CD4-positive, alpha-beta memory T cell (primary cell): ENCODE results near the gene ACER2. TPM values are rescaled to one million over a fixed set of nuclear protein-coding genes. Genes with fewer than 3 reads are reported as not detected.
A peak's percentile ranks its signal among the peaks of the same experiment; 100 is the strongest.

Experiments used
- CTCF ChIA-PET: fragments of 350-600 bp; sonication (Branson Sonifier 250); formaldehyde crosslinking; loops from one replicate; lab custom pipeline; 2021; ENCODE audit warnings: inconsistent platforms; ENCODE audit not compliant: partially characterized antibody; lab: Charles Lee
- POLR2A ChIA-PET: fragments of 350-600 bp; sonication (Branson Sonifier 250); formaldehyde crosslinking; loops from one replicate; lab custom pipeline; 2021; ENCODE audit not compliant: partially characterized antibody; lab: Charles Lee
- DNase-seq, 5 donors: peaks; one replicate each; pipeline versions ENCODE4 v3.0.0 to v3.0.0-alpha.2; 2020 to 2022; ENCODE audit warnings: mixed read lengths in 1 of 5
- H3K27ac ChIP-seq: one replicate; pipeline ENCODE4 v1.7.0; 2013; ENCODE audit warnings: low read depth, low read length
- H3K27me3 ChIP-seq: 2 replicates; pipeline ENCODE4 v1.7.0; 2013; ENCODE audit warnings: mild to moderate bottlenecking, low read length, moderate library complexity; ENCODE audit not compliant: insufficient read depth
- H3K36me3 ChIP-seq: 2 replicates; pipeline ENCODE4 v1.7.0; 2013; ENCODE audit warnings: mild to moderate bottlenecking, low read length, moderate library complexity; ENCODE audit not compliant: insufficient read depth
- H3K4me1 ChIP-seq: 2 replicates; pipeline ENCODE4 v1.7.0; 2013; ENCODE audit warnings: mild to moderate bottlenecking, low read length, moderate library complexity; ENCODE audit not compliant: insufficient read depth
- H3K4me3 ChIP-seq, 2 donors: one replicate each; pipeline ENCODE4 v1.7.0; 2013; ENCODE audit warnings: low read length in 2 of 2, mild to moderate bottlenecking in 1 of 2
- H3K9me3 ChIP-seq, 2 donors: one replicate each; pipeline ENCODE4 v1.7.0; 2013; ENCODE audit warnings: low read length in 2 of 2, control low read depth in 1 of 2; ENCODE audit not compliant: control insufficient read depth in 1 of 2
- H3K27ac Mint-ChIP-seq, 7 donors: one replicate each; pipeline ENCODE4 v1.8.0; 2020 to 2021; ENCODE audit warnings: mixed read lengths in 7 of 7, mild to moderate bottlenecking in 6 of 7, inconsistent platforms in 3 of 7, moderate library complexity in 3 of 7
- H3K27me3 Mint-ChIP-seq, 2 donors: one replicate each; pipeline ENCODE4 v1.8.0; 2020 to 2021; ENCODE audit warnings: mixed read lengths in 2 of 2
- H3K36me3 Mint-ChIP-seq, 2 donors: one replicate each; pipeline ENCODE4 v1.8.0; 2020 to 2021; ENCODE audit warnings: mixed read lengths in 2 of 2, inconsistent platforms in 1 of 2, mild to moderate bottlenecking in 1 of 2
- H3K4me1 Mint-ChIP-seq, 4 donors: one replicate each; pipeline ENCODE4 v1.8.0; 2020 to 2021; ENCODE audit warnings: mixed read lengths in 4 of 4, mild to moderate bottlenecking in 1 of 4
- H3K4me3 Mint-ChIP-seq, 8 donors: one replicate each; pipeline ENCODE4 v1.8.0; 2020 to 2021; ENCODE audit warnings: mixed read lengths in 8 of 8, mild to moderate bottlenecking in 7 of 8, moderate library complexity in 6 of 8, inconsistent platforms in 3 of 8
- H3K9me3 Mint-ChIP-seq, 8 donors: one replicate each; pipeline ENCODE4 v1.8.0; 2020 to 2021; ENCODE audit warnings: mixed read lengths in 8 of 8, mild to moderate bottlenecking in 5 of 8, inconsistent platforms in 3 of 8, moderate library complexity in 1 of 8
- intact Hi-C: fragments of 100-400 bp; cut with micrococcal nuclease; formaldehyde crosslinking; loops from one replicate; pipeline ENCODE4 v1.15.1; 2023
- polyA plus RNA-seq, 2 donors: library from polyadenylated mRNA; unstranded; fragments of 300-500 nt; fragmentation: Illumina TruSeq; gene quantifications; one replicate each; pipeline ENCODE4 v1.2.3, GENCODE V29; 2021
- total RNA-seq, 2 experiments: library from RNA; stranded (reverse); gene quantifications; one replicate each; pipeline ENCODE4 v1.2.3, GENCODE V29; 2021

The ACER2 gene
- total and polyA plus RNA-seq, 4 experiments from 2014 or later = 0.54 to 6.0 (median 3.5) TPM

GRCh38 chr9:19464764-19465585, 56.2 kb downstream of the ACER2 start:
- Histone ChIP-seq H3K4me1 (peaks cover 9% of the 10 kb centered on the region), H3K36me3 (no peaks in the 10 kb centered on the region), H3K9me3 (no peaks in the 10 kb centered on the region), H3K27me3 (no peaks in the 10 kb centered on the region), H3K4me3 (peak overlapping the region in 1 of 2 donors; percentile 35), H3K27ac (no peak overlapping the region)
- DNase-seq = peak; percentile 61 to 79 (median 74)
- Mint-ChIP-seq H3K4me3 (peak overlapping the region; percentile 84 to 98 (median 88)), H3K27ac (peak overlapping the region in 3 of 7 donors; percentile 46 to 89 (median 80)), H3K27me3 (no peaks in the 10 kb centered on the region), H3K4me1 (peaks cover 7 to 14% (median 11%) of the 10 kb centered on the region in 4 donors), H3K9me3 (peaks cover 0 to 2% (median 0%) of the 10 kb centered on the region in 8 donors), H3K36me3 (no peaks in the 10 kb centered on the region)
- ChIA-PET POLR2A (interaction anchor here (0.5 to 1.3 kb wide), 5 partner anchors 54 to 416 kb away, joined by 3 to 4 read pairs (median 3); partner anchors contain the start of genes RPS6 and RRAGA), CTCF (interaction anchor here (0.6 to 5.9 kb wide), 67 partner anchors 8 to 1646 kb away, joined by 3 to 94 read pairs (median 4); partner anchors contain the start of genes ACER2, DENND4C and RRAGA)
- intact Hi-C loops = loop anchor here (2.0 kb wide), 1 partner anchor 1476 kb away; no protein-coding TSS in a partner anchor

- H3K4me1 ChIP-seq = peaks cover 9% of the 10 kb centered on the region
- no peak for DNase-seq
- no peak overlapping the region for H3K4me3 ChIP-seq
- intact Hi-C loops = loop anchor here (2.0 kb wide), 1 partner anchor 1475 kb away; no protein-coding TSS in a partner anchor
- no peaks in the 10 kb centered on the region for H3K36me3 Mint-ChIP-seq
- CTCF ChIA-PET = interaction anchor here (0.6 to 5.9 kb wide), 56 partner anchors 8 to 1645 kb away, joined by 3 to 94 read pairs (median 4); partner anchors contain the start of genes ACER2 and DENND4C
- no peak overlapping the region for H3K27ac Mint-ChIP-seq
- no peak overlapping the region for H3K27ac ChIP-seq
- no peaks in the 10 kb centered on the region for H3K9me3 ChIP-seq
- no peaks in the 10 kb centered on the region for H3K27me3 ChIP-seq
- peaks cover 7 to 14% (median 11%) of the 10 kb centered on the region in 4 donors for H3K4me1 Mint-ChIP-seq
- POLR2A ChIA-PET = interaction anchor here (0.5 to 1.3 kb wide), 3 partner anchors 55 to 417 kb away, joined by 3 to 4 read pairs (median 3); partner anchors contain the start of genes RPS6 and RRAGA
- peaks cover 0 to 2% (median 0%) of the 10 kb centered on the region in 8 donors for H3K9me3 Mint-ChIP-seq
- H3K4me3 Mint-ChIP-seq = peak overlapping the region in 3 of 8 donors; percentile 32 to 93 (median 87)
- H3K27me3 Mint-ChIP-seq = no peaks in the 10 kb centered on the region
- no peaks in the 10 kb centered on the region for H3K36me3 ChIP-seq
Observed at GRCh38 chr9:19465586-19466279, 56.9 kb downstream of the ACER2 start.

DNA sequence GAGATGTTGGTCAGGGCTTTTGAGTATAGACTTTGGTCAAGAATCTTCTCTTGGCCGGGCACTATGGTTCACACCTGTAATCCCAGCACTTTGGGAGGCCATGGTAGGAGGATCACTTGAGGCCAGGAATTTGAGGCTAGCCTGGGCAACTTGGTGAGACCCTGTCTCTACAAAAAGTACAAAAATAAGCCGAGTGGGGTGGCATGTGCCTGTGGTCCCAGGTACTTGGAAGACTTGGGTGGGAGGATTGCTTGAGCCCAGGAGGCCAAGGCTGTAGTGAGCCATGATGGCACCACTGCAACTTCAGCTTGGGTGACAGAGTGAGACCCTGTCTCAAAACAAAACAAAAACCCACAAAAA, 57.5 kb downstream of the ACER2 start:
- Histone ChIP-seq H3K4me1 (peaks cover 9% of the 10 kb centered on the region), H3K27me3 (no peaks in the 10 kb centered on the region), H3K36me3 (no peaks in the 10 kb centered on the region), H3K9me3 (no peaks in the 10 kb centered on the region), H3K4me3 (no peak overlapping the region), H3K27ac (no peak overlapping the region)
- intact Hi-C loops = no loop called here
- Mint-ChIP-seq H3K4me3 (no peak overlapping the region), H3K36me3 (no peaks in the 10 kb centered on the region), H3K27ac (peak overlapping the region in 1 of 7 donors; percentile 66), H3K4me1 (peaks cover 7 to 14% (median 11%) of the 10 kb centered on the region in 4 donors), H3K9me3 (peaks cover 0 to 2% (median 0%) of the 10 kb centered on the region in 8 donors), H3K27me3 (no peaks in the 10 kb centered on the region)
- ChIA-PET POLR2A (interaction anchor here (0.7 kb wide), 1 partner anchor 236 kb away, joined by 4 read pairs; the partner anchor contains the start of gene DENND4C), CTCF (interaction anchor here (1.3 to 5.9 kb wide), 14 partner anchors 8 to 1475 kb away, joined by 3 to 94 read pairs (median 10); no protein-coding TSS in a partner anchor)
- no peak for DNase-seq

DNA sequence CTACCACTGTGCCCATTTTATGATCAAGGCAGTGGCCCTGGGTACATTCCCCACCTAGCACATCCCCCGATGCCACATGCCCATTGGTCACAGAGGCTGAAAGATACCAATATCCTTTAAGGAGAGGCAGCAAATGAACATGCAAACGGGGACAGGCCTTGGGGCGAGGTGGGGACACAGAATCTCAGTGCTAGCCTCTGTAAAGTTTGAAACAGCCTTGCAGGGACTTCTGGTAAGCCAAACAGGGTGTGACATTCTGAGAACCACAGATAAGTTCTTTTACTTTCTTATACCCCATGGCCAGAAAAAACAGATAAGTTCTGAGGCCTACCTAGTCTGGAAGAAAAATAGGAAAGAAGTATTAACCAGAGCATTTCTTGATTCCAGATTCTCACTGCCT, 60.5 kb downstream of the ACER2 start:
- intact Hi-C loops = no loop called here
- Mint-ChIP-seq H3K27ac (peak overlapping the region in 1 of 7 donors; percentile 17), H3K4me3 (no peak overlapping the region), H3K36me3 (no peaks in the 10 kb centered on the region), H3K9me3 (peaks cover 0 to 2% (median 0%) of the 10 kb centered on the region in 8 donors), H3K4me1 (peaks cover 6 to 24% (median 19%) of the 10 kb centered on the region in 4 donors), H3K27me3 (no peaks in the 10 kb centered on the region)
- Histone ChIP-seq H3K4me3 (no peak overlapping the region), H3K9me3 (no peaks in the 10 kb centered on the region), H3K4me1 (peaks cover 19% of the 10 kb centered on the region), H3K36me3 (no peaks in the 10 kb centered on the region), H3K27me3 (no peaks in the 10 kb centered on the region), H3K27ac (no peak overlapping the region)
- DNase-seq = no peak
- CTCF ChIA-PET = interaction anchor here (1.6 kb wide), 1 partner anchor 12 kb away, joined by 5 read pairs; no protein-coding TSS in a partner anchor
- POLR2A ChIA-PET = no interaction called here

GRCh38 chr9:19470567-19470966, 61.8 kb downstream of the ACER2 start:
- Histone ChIP-seq H3K4me3 (no peak overlapping the region), H3K9me3 (no peaks in the 10 kb centered on the region), H3K27me3 (no peaks in the 10 kb centered on the region), H3K4me1 (peaks cover 11% of the 10 kb centered on the region), H3K27ac (no peak overlapping the region), H3K36me3 (no peaks in the 10 kb centered on the region)
- POLR2A ChIA-PET = no interaction called here
- Mint-ChIP-seq H3K9me3 (no peaks in the 10 kb centered on the region), H3K27ac (peak overlapping the region in 1 of 7 donors; percentile 28), H3K4me1 (peaks cover 3 to 14% (median 10%) of the 10 kb centered on the region in 4 donors), H3K27me3 (no peaks in the 10 kb centered on the region), H3K4me3 (no peak overlapping the region), H3K36me3 (no peaks in the 10 kb centered on the region)
- CTCF ChIA-PET = interaction anchor here (1.0 to 1.8 kb wide), 7 partner anchors 9 to 1471 kb away, joined by 3 to 9 read pairs (median 5); no protein-coding TSS in a partner anchor
- no peak for DNase-seq
- intact Hi-C loops = no loop called here

DNA sequence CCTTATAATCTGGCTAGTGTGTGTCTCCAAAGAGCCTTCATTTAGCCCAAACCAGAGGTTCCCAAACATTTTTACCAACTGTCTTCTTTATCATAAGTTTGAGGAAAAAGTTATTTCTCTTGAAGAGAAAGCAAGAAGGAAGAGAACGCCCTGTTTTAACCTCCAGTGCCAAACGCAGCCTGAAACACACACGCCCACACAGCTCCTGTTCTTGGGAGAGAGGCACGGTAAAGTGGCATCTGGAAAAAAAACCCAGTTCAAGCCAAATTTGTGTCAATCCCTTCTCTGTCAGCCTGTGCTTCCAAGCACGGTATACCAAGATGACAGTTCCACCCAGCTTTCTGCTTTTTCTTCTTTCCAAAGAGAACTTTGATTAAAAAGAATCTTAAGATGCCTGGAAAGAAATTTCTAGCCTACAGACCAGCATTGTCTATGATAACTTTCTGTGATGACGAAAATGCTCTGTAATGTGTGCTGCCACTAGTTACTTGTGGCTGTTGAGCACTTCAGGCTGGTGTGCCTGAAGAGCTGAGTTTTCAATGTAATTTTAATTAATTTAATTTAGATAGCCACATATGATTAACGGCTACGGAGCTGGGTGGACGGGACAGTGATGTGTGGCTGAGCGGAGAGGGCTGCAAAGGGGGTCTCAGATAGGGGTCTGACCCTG, 62.3 kb downstream of the ACER2 start:
- POLR2A ChIA-PET = no interaction called here
- intact Hi-C loops = no loop called here

More for the DNA sequence above, 62.3 kb downstream of the ACER2 start:
- Histone ChIP-seq H3K4me3 (no peak overlapping the region), H3K36me3 (no peaks in the 10 kb centered on the region), H3K4me1 (peaks cover 11% of the 10 kb centered on the region), H3K27me3 (no peaks in the 10 kb centered on the region), H3K9me3 (no peaks in the 10 kb centered on the region), H3K27ac (no peak overlapping the region)
- peak overlapping the region in 2 of 8 donors; percentile 79 to 83 for H3K4me3 Mint-ChIP-seq
- H3K27me3 Mint-ChIP-seq = no peaks in the 10 kb centered on the region
- no peaks in the 10 kb centered on the region for H3K9me3 Mint-ChIP-seq
- no peak for DNase-seq
- peaks cover 3 to 14% (median 10%) of the 10 kb centered on the region in 4 donors for H3K4me1 Mint-ChIP-seq
- H3K36me3 Mint-ChIP-seq = no peaks in the 10 kb centered on the region
- peak overlapping the region in 1 of 7 donors; percentile 38 for H3K27ac Mint-ChIP-seq
- CTCF ChIA-PET = interaction anchor here (1.0 to 1.8 kb wide), 7 partner anchors 10 to 1470 kb away, joined by 3 to 9 read pairs (median 5); no protein-coding TSS in a partner anchor
